GM10266 (cell line): ENCODE data around the gene PFKP.

Experiments
- DNase-seq: peaks from one replicate; pipeline ENCODE4 v3.0.0; 2012; ENCODE audit errors: extremely low spot score
- TF ChIP-seq, protein P1 (sequence below): IDR thresholded peaks from 2 replicates; pipeline ENCODE4 v1.5.1; 2012; ENCODE audit warnings: mild to moderate bottlenecking, low read depth; ENCODE audit not compliant: control insufficient read depth, insufficient read depth; ENCODE audit errors: missing control alignments

PFKP gene

DNA sequence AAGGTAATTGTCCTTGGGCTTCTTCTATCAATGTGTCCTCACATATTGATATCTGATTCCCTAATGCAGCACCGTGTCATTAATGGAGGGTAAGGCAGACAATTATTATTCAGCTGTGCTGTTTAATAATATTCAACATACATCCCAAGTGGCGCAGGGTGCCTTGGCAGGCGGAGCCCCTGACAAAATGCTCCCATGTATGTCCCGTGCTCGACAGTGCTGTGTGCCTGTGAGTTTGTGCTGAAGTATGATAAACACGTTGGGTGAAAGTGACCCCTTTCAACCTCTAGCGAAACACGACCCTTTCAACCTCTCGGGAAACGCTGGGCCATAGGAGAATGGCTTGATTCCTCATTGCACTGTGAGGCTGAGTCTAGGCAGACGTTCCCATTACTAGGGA lies 31.3 kb downstream of the PFKP start:
- TF ChIP-seq, protein P1, sequence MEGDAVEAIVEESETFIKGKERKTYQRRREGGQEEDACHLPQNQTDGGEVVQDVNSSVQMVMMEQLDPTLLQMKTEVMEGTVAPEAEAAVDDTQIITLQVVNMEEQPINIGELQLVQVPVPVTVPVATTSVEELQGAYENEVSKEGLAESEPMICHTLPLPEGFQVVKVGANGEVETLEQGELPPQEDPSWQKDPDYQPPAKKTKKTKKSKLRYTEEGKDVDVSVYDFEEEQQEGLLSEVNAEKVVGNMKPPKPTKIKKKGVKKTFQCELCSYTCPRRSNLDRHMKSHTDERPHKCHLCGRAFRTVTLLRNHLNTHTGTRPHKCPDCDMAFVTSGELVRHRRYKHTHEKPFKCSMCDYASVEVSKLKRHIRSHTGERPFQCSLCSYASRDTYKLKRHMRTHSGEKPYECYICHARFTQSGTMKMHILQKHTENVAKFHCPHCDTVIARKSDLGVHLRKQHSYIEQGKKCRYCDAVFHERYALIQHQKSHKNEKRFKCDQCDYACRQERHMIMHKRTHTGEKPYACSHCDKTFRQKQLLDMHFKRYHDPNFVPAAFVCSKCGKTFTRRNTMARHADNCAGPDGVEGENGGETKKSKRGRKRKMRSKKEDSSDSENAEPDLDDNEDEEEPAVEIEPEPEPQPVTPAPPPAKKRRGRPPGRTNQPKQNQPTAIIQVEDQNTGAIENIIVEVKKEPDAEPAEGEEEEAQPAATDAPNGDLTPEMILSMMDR: no peak
- DNase-seq: no peak

DNA sequence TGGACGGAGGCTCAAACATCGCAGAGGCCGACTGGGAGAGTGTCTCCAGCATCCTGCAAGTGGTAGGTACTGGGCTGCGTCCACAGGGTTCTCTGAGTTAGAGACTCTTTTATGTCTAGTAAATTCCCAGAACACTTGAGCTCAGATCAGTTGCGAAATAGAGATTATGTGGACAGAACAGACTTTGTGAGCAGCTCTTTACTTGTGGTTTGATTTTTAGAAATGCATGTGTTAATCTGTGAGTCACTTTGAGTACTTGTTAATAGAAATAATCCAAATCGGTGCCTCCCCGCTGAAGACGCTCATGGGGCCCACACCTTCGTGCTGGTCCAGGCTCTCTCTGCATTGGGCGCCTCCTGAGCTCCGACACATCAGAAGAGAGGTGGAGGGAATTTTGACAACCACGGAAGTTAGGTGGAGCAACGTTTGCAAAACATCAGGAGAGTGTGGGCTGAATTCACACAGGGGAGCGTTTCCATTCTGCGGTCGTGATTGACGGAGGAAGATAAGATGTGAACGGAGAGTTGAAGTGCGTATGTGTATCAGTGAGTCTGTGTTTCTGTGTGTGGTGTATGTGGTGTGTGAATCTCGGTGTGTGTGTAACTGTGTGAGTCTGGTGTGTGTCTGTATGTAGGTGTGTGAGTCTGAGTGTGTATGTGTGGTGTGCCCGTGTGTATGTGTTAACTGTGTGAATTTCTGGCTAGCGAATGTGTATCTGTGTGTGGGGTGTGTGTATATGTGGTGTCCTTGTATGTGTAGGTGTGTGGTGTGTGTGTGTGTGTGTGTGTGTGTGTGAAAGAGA lies 32.1 kb downstream of the PFKP start:
- DNase-seq: no peak
- TF ChIP-seq, protein P1: no peak

DNA sequence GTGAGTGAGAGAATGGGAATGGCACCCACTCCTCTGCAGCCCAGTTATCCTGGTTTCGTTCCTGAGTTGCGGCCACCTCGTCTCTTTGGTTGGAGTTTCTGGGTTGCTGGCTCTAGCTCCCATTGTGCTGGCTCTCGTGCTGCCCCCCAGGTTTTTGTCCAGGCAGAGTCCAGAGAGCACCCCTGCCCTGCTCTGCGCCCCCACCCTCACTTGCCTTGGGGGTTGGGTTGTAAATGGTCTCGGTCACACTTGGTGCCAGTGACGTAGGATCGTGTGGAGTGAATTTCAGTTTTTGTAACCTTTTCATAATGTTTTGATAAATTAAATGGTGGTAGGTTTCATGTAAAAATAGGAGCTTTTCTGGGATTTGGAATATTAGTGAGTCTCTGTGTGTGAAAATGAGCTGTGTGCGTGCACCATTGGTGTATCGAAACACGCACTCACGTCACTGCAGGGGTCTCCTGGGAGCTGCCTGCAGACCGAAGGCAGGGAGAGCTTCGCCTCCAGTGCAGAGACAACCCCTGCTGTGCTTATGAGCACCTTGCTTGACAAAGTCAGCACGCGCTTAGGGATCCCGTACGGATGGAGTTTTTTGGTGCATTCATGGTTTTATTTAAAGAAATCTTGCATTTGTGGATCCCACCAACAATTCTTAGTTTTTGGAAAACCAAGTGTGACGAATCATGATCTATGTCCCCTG lies 32.9 kb downstream of the PFKP start:
- DNase-seq: no peak

DNA sequence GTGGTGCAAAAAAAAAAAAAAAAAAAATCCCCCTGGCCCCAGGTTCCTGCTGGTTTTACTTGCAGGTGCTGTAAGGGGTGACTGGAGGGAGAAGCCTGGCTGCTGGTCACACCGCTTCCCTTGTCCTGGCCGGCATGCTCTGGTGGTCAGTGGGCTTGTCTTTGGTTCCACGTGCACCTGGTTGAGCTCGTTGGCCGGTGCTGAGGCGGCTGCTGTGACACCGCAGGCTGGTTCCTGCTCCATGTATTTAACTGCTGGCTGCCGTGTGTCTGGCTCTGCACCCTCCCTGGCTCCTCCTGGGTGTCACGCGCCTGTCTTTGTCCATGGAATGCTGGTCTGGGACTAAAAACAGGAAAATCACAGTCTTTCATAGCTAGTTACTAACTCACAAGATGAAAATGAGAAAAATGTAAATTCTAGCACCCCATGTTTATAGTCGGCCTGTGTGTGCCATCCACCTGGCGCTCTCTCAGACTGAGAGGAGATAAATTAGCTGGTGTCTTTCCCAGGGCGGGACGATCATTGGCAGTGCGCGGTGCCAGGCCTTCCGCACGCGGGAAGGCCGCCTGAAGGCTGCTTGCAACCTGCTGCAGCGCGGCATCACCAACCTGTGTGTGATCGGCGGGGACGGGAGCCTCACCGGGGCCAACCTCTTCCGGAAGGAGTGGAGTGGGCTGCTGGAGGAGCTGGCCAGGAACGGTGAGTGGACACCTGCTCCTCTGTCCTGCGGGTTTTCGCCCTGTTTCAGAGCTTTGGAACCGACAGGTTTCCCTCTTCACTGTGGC lies 33.7 kb downstream of the PFKP start:
- no peak for DNase-seq
- TF ChIP-seq, protein P1: no peak

More for the DNA sequence above, 32.9 kb downstream of the PFKP start:
- TF ChIP-seq, protein P1: no peak

DNA sequence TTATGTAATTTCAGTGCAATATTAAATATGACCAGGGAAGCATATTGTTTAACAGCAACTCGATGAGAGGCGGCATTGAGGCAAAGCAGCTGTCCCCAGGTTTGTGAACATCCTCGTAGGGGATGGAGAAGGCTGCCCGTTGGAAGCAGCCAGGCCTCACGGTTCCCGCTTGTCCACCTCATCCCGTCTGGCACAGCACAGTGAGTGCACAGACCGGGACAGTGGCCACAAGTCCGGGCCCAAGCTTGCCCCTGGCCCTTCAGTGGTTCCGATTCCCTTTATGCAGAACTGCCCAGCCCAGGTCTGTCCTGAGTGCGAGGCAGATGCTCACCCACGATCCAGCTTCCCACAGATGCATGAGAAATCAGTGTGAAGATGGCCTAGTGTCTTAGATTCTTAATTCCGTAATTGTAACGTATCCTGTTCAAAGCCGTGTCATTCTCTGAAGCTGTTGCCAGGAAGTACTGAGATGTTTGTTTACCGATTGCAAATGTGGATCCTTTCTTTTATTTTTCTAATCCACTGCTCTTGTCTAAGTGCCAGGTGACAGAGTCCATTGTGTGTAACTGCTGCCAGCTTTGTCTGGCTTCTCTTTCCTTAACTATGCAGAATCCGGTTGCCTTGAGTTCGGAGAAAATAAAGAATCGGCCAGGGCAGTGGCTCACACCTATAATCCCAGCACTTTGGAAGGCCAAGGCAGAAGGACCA lies 35.5 kb downstream of the PFKP start:
- no peak for DNase-seq
- TF ChIP-seq, protein P1: no peak

DNA sequence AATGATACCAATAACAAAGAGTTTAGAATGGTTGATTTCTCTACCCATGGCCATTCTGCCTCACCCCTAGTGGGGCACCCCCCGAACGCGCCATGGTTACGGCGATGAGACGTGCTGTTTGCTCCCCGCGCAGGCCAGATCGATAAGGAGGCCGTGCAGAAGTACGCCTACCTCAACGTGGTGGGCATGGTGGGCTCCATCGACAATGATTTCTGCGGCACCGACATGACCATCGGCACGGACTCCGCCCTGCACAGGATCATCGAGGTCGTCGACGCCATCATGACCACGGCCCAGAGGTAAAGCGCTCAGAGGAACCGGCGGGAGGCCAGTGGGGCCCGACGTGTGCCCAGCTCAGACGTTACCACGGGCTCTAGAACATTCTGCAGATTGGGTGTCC lies 36.3 kb downstream of the PFKP start:
- no peak for DNase-seq
- TF ChIP-seq, protein P1: no peak
